Measurements from ENCODE around the gene OR51G2.

Gene OR51G2

DNA sequence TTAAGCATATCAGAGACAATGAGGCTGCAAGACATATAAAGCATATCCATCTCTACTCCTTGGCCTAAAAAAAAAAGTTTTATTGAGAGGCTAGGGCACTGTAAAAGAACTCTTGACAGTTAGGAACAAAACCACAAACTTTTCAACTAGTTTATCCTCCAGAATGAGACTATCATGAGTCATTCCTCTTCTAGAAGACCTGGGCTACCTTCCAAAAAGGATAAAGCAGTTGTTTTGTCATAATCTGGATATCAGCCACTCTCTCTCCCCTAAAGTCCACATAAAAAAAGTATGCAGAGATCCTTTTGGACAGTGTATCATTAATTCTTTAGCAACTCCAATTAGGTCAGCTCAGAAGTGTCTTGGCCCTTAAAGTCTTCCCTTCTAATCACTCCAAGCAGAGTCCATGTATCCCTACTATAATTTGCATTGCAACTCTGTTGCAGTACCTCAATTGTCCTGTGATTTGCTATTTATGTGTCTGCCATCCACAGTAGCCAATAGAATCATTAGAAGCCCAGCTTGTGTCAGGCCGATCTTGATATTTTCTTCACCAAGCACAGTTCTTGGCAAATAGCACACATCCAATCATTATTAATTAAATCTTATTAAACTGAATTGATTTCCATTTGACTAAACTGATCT, 27.0 kb downstream of the OR51G2 start:
- TF ChIP-seq, protein P1, sequence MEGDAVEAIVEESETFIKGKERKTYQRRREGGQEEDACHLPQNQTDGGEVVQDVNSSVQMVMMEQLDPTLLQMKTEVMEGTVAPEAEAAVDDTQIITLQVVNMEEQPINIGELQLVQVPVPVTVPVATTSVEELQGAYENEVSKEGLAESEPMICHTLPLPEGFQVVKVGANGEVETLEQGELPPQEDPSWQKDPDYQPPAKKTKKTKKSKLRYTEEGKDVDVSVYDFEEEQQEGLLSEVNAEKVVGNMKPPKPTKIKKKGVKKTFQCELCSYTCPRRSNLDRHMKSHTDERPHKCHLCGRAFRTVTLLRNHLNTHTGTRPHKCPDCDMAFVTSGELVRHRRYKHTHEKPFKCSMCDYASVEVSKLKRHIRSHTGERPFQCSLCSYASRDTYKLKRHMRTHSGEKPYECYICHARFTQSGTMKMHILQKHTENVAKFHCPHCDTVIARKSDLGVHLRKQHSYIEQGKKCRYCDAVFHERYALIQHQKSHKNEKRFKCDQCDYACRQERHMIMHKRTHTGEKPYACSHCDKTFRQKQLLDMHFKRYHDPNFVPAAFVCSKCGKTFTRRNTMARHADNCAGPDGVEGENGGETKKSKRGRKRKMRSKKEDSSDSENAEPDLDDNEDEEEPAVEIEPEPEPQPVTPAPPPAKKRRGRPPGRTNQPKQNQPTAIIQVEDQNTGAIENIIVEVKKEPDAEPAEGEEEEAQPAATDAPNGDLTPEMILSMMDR (conservative IDR thresholded peaks at IDR 0.05; ENCODE audit: low read depth, low read length), result peak; percentile 34
- DNase-seq (ENCODE audit: low read depth), result peak; percentile 91
- no peak overlapping the region for H3K4me3 ChIP-seq (ENCODE audit: low read depth, low read length)

DNA sequence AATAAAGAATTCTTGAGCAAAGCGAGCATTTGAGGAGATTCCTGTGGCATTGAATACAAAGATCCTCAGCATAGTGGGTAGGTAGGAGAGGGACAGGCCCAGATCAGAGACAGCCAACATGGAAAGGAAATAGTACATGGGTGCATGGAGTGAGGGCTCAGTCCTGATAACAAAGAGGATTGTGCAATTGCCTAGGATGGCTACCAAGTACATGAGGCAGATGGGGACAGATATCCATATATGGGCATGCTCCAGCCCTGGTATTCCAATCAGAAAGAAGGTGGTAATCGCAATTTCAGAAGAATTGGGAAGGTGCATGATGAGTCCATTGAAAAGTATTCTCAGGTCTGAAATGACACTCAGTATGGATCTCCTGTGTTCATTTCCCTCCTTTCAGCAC, 28.9 kb downstream of the OR51G2 start:
- DNase-seq (ENCODE audit: low read depth), result peak; percentile 30
- H3K4me3 ChIP-seq (ENCODE audit: low read depth, low read length), result no peak overlapping the region

DNA sequence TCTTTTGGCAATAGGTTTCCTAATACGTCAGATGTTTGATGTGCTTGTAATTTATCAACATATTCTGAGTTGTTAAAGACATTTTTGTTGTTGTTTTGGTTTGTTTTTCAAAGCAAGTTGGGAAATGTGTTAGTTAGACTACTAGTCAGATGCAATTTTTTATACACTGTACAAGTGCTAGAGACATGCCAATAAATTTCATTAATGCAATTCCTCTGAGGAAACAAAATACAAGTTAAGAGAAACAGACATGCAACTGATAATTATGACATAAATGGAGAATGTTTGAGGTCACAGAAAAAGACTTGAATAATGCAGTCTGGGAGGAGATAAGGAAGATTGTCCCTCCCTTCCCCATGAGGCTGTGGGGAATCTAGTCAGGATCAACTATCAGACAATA, 31.6 kb downstream of the OR51G2 start:
- TF ChIP-seq, protein P1 (conservative IDR thresholded peaks at IDR 0.05; ENCODE audit: low read depth, low read length), result no peak
- no peak overlapping the region for H3K4me3 ChIP-seq (ENCODE audit: low read depth, low read length)
- DNase-seq (ENCODE audit: low read depth), result peak; percentile 22

More for the DNA sequence above, 28.9 kb downstream of the OR51G2 start:
- TF ChIP-seq, protein P1 (conservative IDR thresholded peaks at IDR 0.05; ENCODE audit: low read depth, low read length), result no peak

- no peak for DNase-seq (ENCODE audit: low read depth)
- TF ChIP-seq, protein P1 (conservative IDR thresholded peaks at IDR 0.05; ENCODE audit: low read depth, low read length), result no peak
- no peak overlapping the region for H3K4me3 ChIP-seq (ENCODE audit: low read depth, low read length)
Measured at GRCh38 chr11:4886186-4886585, 33.0 kb downstream of the OR51G2 start.

- TF ChIP-seq, protein P1 (conservative IDR thresholded peaks at IDR 0.05; ENCODE audit: low read depth, low read length), result no peak
- H3K4me3 ChIP-seq (ENCODE audit: low read depth, low read length), result no peak overlapping the region
- no peak for DNase-seq (ENCODE audit: low read depth)
Measured at GRCh38 chr11:4884361-4884760, 34.8 kb downstream of the OR51G2 start.

GRCh38 chr11:4882543-4882942, 36.6 kb downstream of the OR51G2 start:
- H3K4me3 ChIP-seq (ENCODE audit: low read depth, low read length), result no peak overlapping the region
- TF ChIP-seq, protein P1 (conservative IDR thresholded peaks at IDR 0.05; ENCODE audit: low read depth, low read length), result no peak
- DNase-seq (ENCODE audit: low read depth), result no peak

DNA sequence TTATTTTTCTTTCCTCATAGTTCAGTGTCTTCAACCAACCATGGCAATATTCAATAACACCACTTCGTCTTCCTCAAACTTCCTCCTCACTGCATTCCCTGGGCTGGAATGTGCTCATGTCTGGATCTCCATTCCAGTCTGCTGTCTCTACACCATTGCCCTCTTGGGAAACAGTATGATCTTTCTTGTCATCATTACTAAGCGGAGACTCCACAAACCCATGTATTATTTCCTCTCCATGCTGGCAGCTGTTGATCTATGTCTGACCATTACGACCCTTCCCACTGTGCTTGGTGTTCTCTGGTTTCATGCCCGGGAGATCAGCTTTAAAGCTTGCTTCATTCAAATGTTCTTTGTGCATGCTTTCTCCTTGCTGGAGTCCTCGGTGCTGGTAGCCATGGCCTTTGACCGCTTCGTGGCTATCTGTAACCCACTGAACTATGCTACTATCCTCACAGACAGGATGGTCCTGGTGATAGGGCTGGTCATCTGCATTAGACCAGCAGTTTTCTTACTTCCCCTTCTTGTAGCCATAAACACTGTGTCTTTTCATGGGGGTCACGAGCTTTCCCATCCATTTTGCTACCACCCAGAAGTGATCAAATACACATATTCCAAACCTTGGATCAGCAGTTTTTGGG, 37.2 kb downstream of the OR51G2 start, which contains the start of gene OR51T1:
Gene OR51T1, plus strand, starts transcription at position 41 of the 641 bp plus-strand sequence. Its CDS starts 0 bp downstream, at position 41.
- peak; percentile 83 for DNase-seq (ENCODE audit: low read depth)
- TF ChIP-seq, protein P1 (conservative IDR thresholded peaks at IDR 0.05; ENCODE audit: low read depth, low read length), result no peak
- no peak within 1 kb of the TSS for H3K4me3 ChIP-seq (ENCODE audit: low read depth, low read length)

All from choroid plexus epithelial cell (primary cell).